SK-N-SH treated with all-trans-retinoic acid at 6 μM for 48 hours (cell line): Measurements from ENCODE around the gene CRIP1.

Experiments used
- ATAC-seq: fragments of 200-7000 bp; cut with Tn5 transposase; 3 replicates; pipeline ENCODE4 v1.9.1; 2020; ENCODE audit warnings: mild to moderate bottlenecking, moderate library complexity
- ARNTL ChIP-seq: fragments of 450-650 bp; formaldehyde crosslinking; IDR thresholded peaks from 2 replicates; pipeline ENCODE4 v1.5.0; 2020; ENCODE audit warnings: low read depth, mild to moderate bottlenecking, moderate library complexity, borderline replicate concordance
- CSDC2 ChIP-seq: fragments of 250-450 bp; sonication (Bioruptor Pico); IDR thresholded peaks from 2 replicates; pipeline ENCODE4 v1.5.0; 2020; ENCODE audit warnings: mild to moderate bottlenecking, moderate library complexity
- ESRRG ChIP-seq: fragments of 250-450 bp; sonication (Bioruptor Pico); IDR thresholded peaks from 2 replicates; pipeline ENCODE4 v1.6.1; 2021; ENCODE audit warnings: mild to moderate bottlenecking
- GLIS3 ChIP-seq: fragments of 250-450 bp; sonication (Bioruptor Pico); IDR thresholded peaks from 2 replicates; pipeline ENCODE4 v1.5.0; 2020; ENCODE audit warnings: mild to moderate bottlenecking, moderate library complexity
- ISL1 ChIP-seq: fragments of 250-450 bp; sonication (Bioruptor Pico); IDR thresholded peaks from 2 replicates; pipeline ENCODE4 v2.1.2; 2022; ENCODE audit warnings: mild to moderate bottlenecking, moderate library complexity
- OSR1 ChIP-seq: fragments of 250-450 bp; sonication (Bioruptor Pico); IDR thresholded peaks from 2 replicates; pipeline ENCODE4 v1.8.0; 2022; ENCODE audit warnings: moderate library complexity, mild to moderate bottlenecking, inconsistent platforms
- PATZ1 ChIP-seq: fragments of 250-450 bp; sonication (Bioruptor Pico); IDR thresholded peaks from 2 replicates; pipeline ENCODE4 v1.8.0; 2020; ENCODE audit warnings: mild to moderate bottlenecking, moderate library complexity, borderline replicate concordance
- PPARA ChIP-seq: fragments of 250-450 bp; sonication (Bioruptor Pico); IDR thresholded peaks from 2 replicates; pipeline ENCODE4 v1.5.0; 2020; ENCODE audit warnings: mild to moderate bottlenecking, borderline replicate concordance
- RARB ChIP-seq: fragments of 250-450 bp; sonication (Bioruptor Pico); IDR thresholded peaks from 2 replicates; pipeline ENCODE4 v1.8.0; 2021; ENCODE audit warnings: mild to moderate bottlenecking, moderate library complexity
- SNAI2 ChIP-seq: fragments of 250-450 bp; sonication (Bioruptor Pico); IDR thresholded peaks from 2 replicates; pipeline ENCODE4 v1.5.0; 2020; ENCODE audit warnings: mild to moderate bottlenecking, moderate library complexity
- TCF4 ChIP-seq: fragments of 250-450 bp; sonication (Bioruptor Pico); IDR thresholded peaks from 2 replicates; pipeline ENCODE4 v1.8.0; 2021; ENCODE audit warnings: mild to moderate bottlenecking, moderate library complexity, borderline replicate concordance
- TOX ChIP-seq: fragments of 250-450 bp; sonication (Bioruptor Pico); IDR thresholded peaks from 2 replicates; pipeline ENCODE4 v1.8.0; 2021; ENCODE audit warnings: mild to moderate bottlenecking, moderate library complexity, borderline replicate concordance
- TSHZ2 ChIP-seq: fragments of 250-450 bp; sonication (Bioruptor Pico); IDR thresholded peaks from 2 replicates; pipeline ENCODE4 v1.5.0; 2020; ENCODE audit warnings: mild to moderate bottlenecking, moderate library complexity
- ZC3H10 ChIP-seq: fragments of 250-450 bp; sonication (Bioruptor Pico); IDR thresholded peaks from 2 replicates; pipeline ENCODE4 v1.5.1; 2021; ENCODE audit warnings: mild to moderate bottlenecking, moderate library complexity
- ZFP3 ChIP-seq: fragments of 250-450 bp; sonication (Bioruptor Pico); IDR thresholded peaks from 2 replicates; pipeline ENCODE4 v1.5.0; 2020; ENCODE audit warnings: mild to moderate bottlenecking, moderate library complexity
- ZFP30 ChIP-seq: fragments of 450-650 bp; formaldehyde crosslinking; IDR thresholded peaks from 2 replicates; pipeline ENCODE4 v1.5.0; 2022; ENCODE audit warnings: mild to moderate bottlenecking, moderate library complexity
- ZNF565 ChIP-seq: fragments of 450-650 bp; formaldehyde crosslinking; conservative IDR thresholded peaks from 2 replicates; pipeline ENCODE4 v1.5.0; 2020; ENCODE audit warnings: low read depth, mild to moderate bottlenecking, moderate library complexity
- ZNF70 ChIP-seq: fragments of 450-650 bp; formaldehyde crosslinking; IDR thresholded peaks from 2 replicates; pipeline ENCODE4 v1.5.0; 2020; ENCODE audit warnings: mild to moderate bottlenecking, moderate library complexity
- ZNF8 ChIP-seq: fragments of 450-650 bp; formaldehyde crosslinking; IDR thresholded peaks from 2 replicates; pipeline ENCODE4 v1.5.0; 2020; ENCODE audit warnings: mild to moderate bottlenecking, moderate library complexity
- TF ChIP-seq, protein P1 (sequence below): fragments of 250-450 bp; sonication (Bioruptor Pico); IDR thresholded peaks from 2 replicates; pipeline ENCODE4 v1.8.0; 2021; ENCODE audit warnings: low read depth, mild to moderate bottlenecking, moderate library complexity, borderline replicate concordance
- TF ChIP-seq, protein P2 (sequence below): fragments of 250-450 bp; sonication (Bioruptor Pico); IDR thresholded peaks from 2 replicates; pipeline ENCODE4 v1.5.1; 2020; ENCODE audit warnings: low read depth, mild to moderate bottlenecking, moderate library complexity
- TF ChIP-seq, protein P3 (sequence below): fragments of 250-450 bp; sonication (Bioruptor Pico); IDR thresholded peaks from 2 replicates; pipeline ENCODE4 v1.5.1; 2021; ENCODE audit warnings: mild to moderate bottlenecking, moderate library complexity

The CRIP1 gene

DNA sequence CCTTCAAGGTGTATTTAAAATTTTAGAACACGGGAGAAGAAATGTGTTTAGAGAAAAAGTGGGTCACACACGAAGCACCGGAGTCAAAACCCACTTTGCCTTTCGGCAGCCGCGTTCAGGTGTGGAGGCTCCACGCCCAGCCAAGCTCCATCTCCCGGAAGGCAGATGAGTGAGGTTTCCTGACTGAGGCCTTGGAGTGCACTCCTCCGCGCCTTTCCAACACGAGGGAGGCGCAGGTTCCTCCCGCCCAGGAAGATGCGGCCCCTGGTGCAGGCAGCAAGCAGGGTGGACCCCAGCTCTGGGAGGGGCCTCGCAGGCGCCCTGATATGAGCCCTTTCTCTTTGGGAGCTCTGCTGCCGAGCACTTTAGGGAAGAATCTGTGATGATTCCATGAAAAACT lies 44.6 kb upstream of the CRIP1 start (continued):
- TF ChIP-seq, protein P1, sequence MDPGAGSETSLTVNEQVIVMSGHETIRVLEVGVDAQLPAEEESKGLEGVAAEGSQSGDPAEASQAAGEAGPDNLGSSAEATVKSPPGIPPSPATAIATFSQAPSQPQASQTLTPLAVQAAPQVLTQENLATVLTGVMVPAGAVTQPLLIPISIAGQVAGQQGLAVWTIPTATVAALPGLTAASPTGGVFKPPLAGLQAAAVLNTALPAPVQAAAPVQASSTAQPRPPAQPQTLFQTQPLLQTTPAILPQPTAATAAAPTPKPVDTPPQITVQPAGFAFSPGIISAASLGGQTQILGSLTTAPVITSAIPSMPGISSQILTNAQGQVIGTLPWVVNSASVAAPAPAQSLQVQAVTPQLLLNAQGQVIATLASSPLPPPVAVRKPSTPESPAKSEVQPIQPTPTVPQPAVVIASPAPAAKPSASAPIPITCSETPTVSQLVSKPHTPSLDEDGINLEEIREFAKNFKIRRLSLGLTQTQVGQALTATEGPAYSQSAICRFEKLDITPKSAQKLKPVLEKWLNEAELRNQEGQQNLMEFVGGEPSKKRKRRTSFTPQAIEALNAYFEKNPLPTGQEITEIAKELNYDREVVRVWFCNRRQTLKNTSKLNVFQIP (CRISPR knock-in tag) = no peak
- no peak for TF ChIP-seq ZNF565 (CRISPR knock-in tag)
- no peak for TF ChIP-seq GLIS3 (CRISPR knock-in tag)
- no peak for TF ChIP-seq TSHZ2 (CRISPR knock-in tag)
- no peak for TF ChIP-seq PPARA (CRISPR knock-in tag)

DNA sequence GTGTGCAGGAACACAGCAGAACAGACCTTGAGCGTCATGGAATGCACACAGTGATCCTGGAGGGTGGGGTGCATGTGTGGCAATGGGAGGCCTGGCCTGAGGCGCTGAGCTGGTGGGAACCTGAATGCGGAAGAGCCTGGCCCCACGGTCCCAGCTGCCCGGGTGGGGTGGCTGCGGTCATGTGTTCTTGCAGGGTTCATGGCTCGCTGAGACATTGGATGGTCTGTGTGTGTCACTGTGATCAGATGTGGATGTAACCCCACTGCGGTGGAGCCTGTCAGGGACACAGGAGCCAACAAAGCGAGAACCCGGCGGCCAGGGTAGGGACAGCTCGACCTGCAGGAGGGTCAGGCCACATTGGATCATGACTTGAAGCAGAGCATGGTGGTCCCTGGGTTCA lies 43.9 kb upstream of the CRIP1 start:
- ATAC-seq = no peak
- no peak for TF ChIP-seq ESRRG (CRISPR knock-in tag)
- no peak for TF ChIP-seq ARNTL (CRISPR knock-in tag)
- no peak for TF ChIP-seq ZNF8
- TF ChIP-seq SNAI2 = no peak
- no peak for TF ChIP-seq ZNF565 (CRISPR knock-in tag)
- TF ChIP-seq, protein P1 (CRISPR knock-in tag) = no peak
- no peak for TF ChIP-seq ZFP30
- no peak for TF ChIP-seq TSHZ2 (CRISPR knock-in tag)
- no peak for TF ChIP-seq OSR1 (CRISPR knock-in tag)
- no peak for TF ChIP-seq TOX (CRISPR knock-in tag)
- no peak for TF ChIP-seq ISL1 (CRISPR knock-in tag)
- no peak for TF ChIP-seq RARB (CRISPR knock-in tag)
- TF ChIP-seq ZNF70 (CRISPR knock-in tag) = no peak
- TF ChIP-seq CSDC2 (CRISPR knock-in tag) = no peak
- TF ChIP-seq, protein P2, sequence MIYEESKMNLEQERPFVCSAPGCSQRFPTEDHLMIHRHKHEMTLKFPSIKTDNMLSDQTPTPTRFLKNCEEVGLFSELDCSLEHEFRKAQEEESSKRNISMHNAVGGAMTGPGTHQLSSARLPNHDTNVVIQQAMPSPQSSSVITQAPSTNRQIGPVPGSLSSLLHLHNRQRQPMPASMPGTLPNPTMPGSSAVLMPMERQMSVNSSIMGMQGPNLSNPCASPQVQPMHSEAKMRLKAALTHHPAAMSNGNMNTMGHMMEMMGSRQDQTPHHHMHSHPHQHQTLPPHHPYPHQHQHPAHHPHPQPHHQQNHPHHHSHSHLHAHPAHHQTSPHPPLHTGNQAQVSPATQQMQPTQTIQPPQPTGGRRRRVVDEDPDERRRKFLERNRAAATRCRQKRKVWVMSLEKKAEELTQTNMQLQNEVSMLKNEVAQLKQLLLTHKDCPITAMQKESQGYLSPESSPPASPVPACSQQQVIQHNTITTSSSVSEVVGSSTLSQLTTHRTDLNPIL (CRISPR knock-in tag) = no peak

DNA sequence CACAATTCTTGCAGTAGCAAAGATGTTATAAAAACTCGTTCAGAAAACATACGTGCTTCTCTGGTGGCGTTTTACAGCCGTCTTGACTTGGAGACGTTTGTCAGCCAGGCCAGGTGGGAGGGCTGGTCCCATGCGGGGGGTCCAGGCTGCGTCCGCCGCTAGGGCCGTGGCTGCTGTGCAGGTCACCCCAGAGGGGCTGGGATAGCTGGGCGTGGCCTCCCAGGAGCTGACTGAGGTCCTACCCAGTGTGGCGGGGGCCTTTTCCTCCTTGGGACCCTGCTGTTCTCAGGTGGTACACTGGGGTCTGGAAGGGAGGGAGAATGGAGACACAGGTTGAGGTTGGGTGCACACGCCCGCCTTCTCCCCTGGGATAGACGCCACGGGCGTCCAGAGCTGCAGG lies 41.8 kb upstream of the CRIP1 start:
- ATAC-seq = no peak
- TF ChIP-seq ZC3H10 (CRISPR knock-in tag) (no peak), CSDC2 (CRISPR knock-in tag) (no peak), ZNF70 (CRISPR knock-in tag) (no peak), ISL1 (CRISPR knock-in tag) (no peak), ZFP3 (CRISPR knock-in tag) (no peak), PPARA (CRISPR knock-in tag) (no peak), ZNF8 (no peak), TCF4 (CRISPR knock-in tag) (no peak), SNAI2 (no peak), RARB (CRISPR knock-in tag) (no peak), ZNF565 (CRISPR knock-in tag) (no peak), PATZ1 (CRISPR knock-in tag) (no peak)
- TF ChIP-seq, protein P2 (CRISPR knock-in tag) = no peak
- TF ChIP-seq, protein P3, sequence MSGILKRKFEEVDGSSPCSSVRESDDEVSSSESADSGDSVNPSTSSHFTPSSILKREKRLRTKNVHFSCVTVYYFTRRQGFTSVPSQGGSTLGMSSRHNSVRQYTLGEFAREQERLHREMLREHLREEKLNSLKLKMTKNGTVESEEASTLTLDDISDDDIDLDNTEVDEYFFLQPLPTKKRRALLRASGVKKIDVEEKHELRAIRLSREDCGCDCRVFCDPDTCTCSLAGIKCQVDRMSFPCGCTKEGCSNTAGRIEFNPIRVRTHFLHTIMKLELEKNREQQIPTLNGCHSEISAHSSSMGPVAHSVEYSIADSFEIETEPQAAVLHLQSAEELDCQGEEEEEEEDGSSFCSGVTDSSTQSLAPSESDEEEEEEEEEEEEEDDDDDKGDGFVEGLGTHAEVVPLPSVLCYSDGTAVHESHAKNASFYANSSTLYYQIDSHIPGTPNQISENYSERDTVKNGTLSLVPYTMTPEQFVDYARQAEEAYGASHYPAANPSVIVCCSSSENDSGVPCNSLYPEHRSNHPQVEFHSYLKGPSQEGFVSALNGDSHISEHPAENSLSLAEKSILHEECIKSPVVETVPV = no peak
